ENCODE measurements around the gene PRSS56. TPM values are rescaled to one million over a fixed set of nuclear protein-coding genes. Genes with fewer than 3 reads are reported as not detected.
"Not testable (repeated sequence)": the region's sequence is repeated elsewhere in the genome, so short reads cannot be mapped to it uniquely, and the experiment has no call there.

PRSS56 gene
- polyA plus RNA-seq, 10 donors = 0.71 to 2.4 (median 1.3) TPM

- DNase-seq = peak in 2 of 3 donors; percentile 50 to 82
These were observed 3.8 kb downstream of the PRSS56 start for GRCh38 chr2:232523682-232524597.

DNA sequence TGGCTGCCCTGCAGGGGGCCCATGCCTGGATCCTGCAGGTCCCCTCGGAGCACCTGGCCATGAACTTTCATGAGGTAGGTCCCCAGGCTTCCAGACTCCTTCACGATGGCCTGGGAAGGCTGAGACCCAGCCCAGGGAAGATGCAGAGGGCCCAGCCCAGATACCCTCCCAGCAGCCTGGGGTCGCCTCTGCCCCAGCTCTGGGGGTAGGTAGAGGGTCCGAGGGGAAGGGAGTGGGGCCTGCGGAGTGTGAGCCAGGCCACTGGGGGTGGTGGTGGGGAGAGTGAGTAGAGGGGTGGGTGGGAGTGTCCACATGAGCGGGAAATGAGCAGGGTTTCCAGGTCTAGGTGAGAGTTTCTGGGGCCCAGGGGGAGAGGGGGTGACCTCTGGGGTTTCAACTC is 4.6 kb downstream of the PRSS56 start:
- no peak for DNase-seq

- no peak for DNase-seq
These were observed 5.0 kb downstream of the PRSS56 start for GRCh38 chr2:232525199-232525598.

DNA sequence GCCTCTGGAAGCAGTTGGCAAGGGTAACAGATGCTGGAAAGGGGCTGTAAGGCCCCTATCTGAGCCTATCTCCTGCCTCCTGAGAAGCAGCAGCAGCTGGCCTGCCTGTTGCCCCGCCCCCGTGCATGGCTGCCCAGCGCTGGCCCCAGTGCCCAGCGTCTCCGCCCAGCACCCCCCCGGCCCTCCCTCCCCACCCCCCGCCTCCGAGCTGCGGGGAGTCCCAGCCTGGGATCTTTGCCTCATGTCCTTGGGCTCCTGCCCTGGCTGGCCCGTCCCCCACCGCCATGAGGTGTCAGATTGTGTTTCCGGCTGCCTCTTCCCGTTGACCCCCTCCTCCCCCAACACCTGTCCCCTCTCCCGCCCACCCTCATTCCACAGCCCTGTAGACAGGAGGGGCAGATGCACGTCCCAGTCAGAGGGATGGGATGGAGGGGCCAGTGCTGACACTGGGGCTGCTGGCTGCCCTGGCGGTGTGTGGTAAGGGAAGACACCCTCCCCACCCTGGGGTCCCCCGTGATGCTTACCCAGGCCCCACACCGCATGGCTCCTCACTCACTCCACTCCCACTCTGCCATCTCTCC is 5.7 kb downstream of the PRSS56 start, which contains the start of gene CHRND:
Gene CHRND (plus strand): TSS at position 370 of the 581 bp plus-strand sequence. CDS start 56 bp downstream, at position 426.
- DNase-seq = peak; percentile 70 to 83 (median 70)

- DNase-seq = peak in 1 of 3 donors; percentile 43
These were observed 6.3 kb downstream of the PRSS56 start for GRCh38 chr2:232526372-232526941.

- DNase-seq = no peak
These were observed 7.8 kb downstream of the PRSS56 start for GRCh38 chr2:232527905-232528470.

GRCh38 chr2:232528746-232529460 is 8.7 kb downstream of the PRSS56 start:
- DNase-seq = no peak

DNA sequence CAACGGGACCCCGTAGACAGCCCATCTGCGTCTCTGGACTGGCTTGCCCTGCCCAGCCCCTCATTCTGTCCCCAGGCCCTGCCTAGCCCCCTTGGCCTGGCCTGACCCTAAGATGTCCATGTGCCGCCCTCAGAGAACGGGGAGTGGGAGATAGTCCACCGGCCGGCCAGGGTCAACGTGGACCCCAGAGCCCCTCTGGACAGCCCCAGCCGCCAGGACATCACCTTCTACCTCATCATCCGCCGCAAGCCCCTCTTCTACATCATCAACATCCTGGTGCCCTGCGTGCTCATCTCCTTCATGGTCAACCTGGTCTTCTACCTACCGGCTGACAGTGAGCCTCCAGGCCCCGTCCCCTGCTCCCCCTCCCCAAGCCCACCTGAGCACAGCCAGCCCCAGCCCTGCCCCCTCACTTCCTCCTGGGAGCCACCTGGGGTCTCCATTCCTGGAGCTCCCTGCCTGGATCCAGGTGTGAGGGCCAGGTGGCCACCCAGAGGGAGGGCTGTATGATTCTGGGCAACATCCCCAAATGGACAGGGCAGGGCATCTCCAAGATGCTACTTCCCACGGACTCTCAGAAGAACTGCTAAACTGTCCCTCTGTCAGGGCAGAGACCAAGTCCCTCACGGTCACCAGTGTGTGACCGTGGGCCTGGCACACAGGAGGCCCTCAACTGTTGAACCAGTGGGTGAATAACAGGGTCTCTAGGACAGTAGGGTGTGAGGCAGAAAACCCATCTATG is 9.8 kb downstream of the PRSS56 start:
- DNase-seq = no peak

DNA sequence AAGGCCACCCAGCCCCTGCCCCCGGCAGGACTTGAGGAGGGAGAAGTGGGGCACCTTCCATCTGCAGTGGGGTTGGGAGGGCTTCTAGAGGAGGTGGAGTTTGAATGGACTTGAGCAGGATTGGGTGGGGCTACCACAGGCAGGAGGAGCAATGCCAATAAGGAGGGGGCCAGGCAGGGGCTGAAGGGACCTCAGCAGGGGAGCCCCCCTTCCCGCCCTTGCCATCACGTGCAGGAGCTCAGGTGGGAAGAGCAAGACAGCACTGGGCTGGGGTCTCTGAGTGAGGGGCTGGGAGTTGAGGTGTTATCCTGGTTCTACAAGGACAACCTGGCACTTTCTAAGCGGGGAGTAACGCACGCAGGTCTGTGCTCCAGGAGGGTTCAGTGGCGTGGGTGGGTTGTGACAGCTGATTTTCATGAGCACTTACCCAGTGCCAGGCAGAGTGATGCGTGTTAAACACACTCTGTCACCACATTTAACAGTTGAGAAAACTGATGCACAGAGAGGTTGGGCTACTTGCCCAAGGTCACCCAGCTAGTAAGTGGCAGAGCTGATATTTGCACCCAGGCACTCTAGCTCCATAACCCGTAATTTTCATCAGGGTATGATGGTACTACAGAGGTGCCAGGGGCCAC is 10.6 kb downstream of the PRSS56 start:
- DNase-seq = no peak

- peak in 1 of 3 donors; percentile 56 for DNase-seq
These were observed 12.2 kb downstream of the PRSS56 start for GRCh38 chr2:232532419-232532818.

DNA sequence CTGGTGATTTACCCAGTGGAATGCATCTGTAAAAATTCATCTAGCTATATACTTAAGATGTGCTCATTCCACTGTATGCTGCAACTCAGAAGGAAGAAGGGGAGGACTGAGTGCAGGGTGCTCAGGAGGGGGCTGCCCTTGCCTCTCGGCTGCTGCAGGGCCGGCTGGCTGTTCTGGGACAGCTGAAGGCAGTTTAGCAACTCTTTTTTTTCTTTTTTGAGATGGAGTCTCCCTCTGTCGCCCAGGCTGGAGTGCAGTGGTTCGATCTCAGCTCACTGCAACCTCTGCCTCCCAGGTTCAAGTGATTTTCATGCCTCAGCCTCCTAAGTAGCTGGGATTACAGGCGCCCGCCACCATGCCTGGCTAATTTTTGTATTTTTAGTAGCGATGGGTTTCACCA is 12.6 kb downstream of the PRSS56 start:
- DNase-seq = not testable (repeated sequence)

- peak in 1 of 3 donors; percentile 44 for DNase-seq
These were observed 13.9 kb downstream of the PRSS56 start for GRCh38 chr2:232533944-232534710.

DNA sequence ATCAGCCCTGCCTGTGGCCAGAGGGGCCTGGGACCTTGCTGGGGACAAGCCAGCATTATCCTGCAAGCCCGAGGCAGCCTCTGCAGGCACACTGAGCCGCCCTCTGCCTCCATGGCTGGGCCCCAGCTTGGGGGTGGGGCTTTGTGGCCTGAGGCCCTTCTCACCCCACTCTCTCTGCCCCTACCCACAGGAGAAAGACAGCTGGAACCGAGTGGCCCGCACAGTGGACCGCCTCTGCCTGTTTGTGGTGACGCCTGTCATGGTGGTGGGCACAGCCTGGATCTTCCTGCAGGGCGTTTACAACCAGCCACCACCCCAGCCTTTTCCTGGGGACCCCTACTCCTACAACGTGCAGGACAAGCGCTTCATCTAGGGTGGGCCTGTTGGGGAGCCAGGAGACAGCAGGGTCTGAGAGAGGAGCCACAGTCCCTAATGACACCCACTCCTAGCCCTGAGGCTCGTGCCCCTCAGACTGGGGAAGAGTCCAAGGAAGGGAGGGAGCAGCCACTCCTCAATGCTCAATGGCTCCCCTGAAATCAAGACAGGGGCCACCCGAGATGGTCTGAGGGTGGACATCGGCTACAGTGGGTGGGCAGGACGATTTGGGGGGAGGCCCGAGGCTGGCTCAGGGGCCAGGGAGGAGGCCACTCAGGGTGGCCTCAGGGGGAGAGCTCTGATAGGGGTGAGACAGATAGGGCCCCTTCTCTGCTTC is 14.9 kb downstream of the PRSS56 start:
- DNase-seq = no peak

DNA sequence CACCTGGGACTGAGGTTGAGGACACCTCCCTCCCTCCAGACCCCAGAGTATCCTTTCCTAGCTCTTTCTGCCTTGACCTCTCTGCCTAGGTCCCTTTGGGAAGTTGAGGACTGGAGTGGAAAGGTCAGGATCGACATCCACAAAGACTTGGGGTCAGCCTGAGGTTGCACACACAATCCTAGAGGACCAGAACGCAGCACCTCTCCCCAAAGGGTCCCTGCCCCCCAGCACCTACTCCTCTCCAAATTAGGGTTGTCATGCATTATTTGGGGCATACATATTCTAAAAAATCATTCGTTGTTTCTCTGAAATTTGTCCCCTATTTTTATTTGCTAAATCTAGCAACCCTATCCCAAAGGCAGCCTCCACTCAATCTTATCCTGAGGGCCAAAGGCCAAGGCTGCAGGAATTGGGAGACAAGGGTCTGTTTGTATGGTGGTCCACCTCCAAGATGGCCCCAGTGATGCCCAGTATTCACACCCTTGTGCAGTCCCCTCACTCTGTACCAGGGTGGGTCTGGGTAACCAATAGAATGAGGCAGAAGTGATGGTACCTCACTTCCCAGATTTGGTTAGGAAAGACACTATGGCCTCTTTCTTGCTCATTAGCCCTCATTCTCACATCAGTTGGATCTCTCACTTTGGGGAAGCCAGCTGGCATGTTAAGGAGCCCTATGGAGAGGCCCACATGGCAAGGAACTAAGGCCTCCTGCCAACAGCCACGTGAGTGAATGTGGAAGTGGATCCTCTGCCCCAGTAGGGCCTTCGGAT is 15.8 kb downstream of the PRSS56 start:
- DNase-seq = peak in 1 of 3 donors; percentile 0

DNA sequence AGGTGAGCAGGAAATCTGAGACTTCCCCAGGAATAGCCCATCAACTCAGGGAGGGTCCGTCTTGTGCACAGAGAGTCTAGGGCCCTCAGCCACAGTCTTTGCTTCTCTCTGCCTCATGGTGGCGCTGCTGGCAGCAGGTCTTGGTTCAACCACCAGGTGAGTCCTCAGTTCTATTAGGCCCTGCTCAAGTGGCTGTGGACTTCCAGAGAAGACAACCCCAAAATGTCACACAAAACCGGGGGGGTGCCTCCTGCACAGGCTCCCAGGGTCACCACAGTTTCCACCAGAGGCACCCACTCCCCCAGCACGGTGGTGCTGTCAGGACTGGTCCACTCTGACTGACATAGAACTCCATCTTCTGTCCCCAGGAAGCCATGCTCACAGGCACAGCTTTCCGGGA is 16.9 kb downstream of the PRSS56 start:
- DNase-seq = no peak

GRCh38 chr2:232537499-232537898 is 17.3 kb downstream of the PRSS56 start:
- no peak for DNase-seq

- DNase-seq = no peak
These were observed 18.5 kb downstream of the PRSS56 start for GRCh38 chr2:232538671-232539070.
